Measurements from ENCODE around the gene COASY.
"Not testable (repeated sequence)": the region's sequence is repeated elsewhere in the genome, so short reads cannot be mapped to it uniquely, and the experiment has no call there.

The COASY gene

GRCh38 chr17:42552736-42553135 lies 9.2 kb upstream of the COASY start, which contains the start of gene HSD17B1:
TSS of gene HSD17B1 (plus strand) at chr17:42552923. CDS start at chr17:42552934, 11 bp downstream.
- DNase-seq (ENCODE audit: low read depth in 2 of 3, low spot score in 1 of 3): not testable (repeated sequence)

- no peak for DNase-seq (ENCODE audit: low read depth in 2 of 3, low spot score in 1 of 3)
Observed at GRCh38 chr17:42553161-42553818, 8.7 kb upstream of the COASY start.

- DNase-seq (ENCODE audit: low read depth in 2 of 3, low spot score in 1 of 3): no peak
Observed at GRCh38 chr17:42553866-42554249, 8.1 kb upstream of the COASY start.

GRCh38 chr17:42554250-42555121 lies 7.5 kb upstream of the COASY start:
- peak in 2 of 3 donors; percentile 52 to 76 for DNase-seq (ENCODE audit: low read depth in 2 of 3, low spot score in 1 of 3)

- DNase-seq (ENCODE audit: low read depth in 2 of 3, low spot score in 1 of 3): no peak
Observed at GRCh38 chr17:42555122-42555622, 6.8 kb upstream of the COASY start.

GRCh38 chr17:42555961-42556617 lies 5.9 kb upstream of the COASY start:
- not testable (repeated sequence) for DNase-seq (ENCODE audit: low read depth in 2 of 3, low spot score in 1 of 3)

- no peak for DNase-seq (ENCODE audit: low read depth in 2 of 3, low spot score in 1 of 3)
Observed at GRCh38 chr17:42559075-42559474, 2.9 kb upstream of the COASY start.

GRCh38 chr17:42560246-42560645 lies 1.7 kb upstream of the COASY start:
- no peak for DNase-seq (ENCODE audit: low read depth in 2 of 3, low spot score in 1 of 3)

- DNase-seq (ENCODE audit: low read depth in 2 of 3, low spot score in 1 of 3): no peak
Observed at GRCh38 chr17:42562388-42563142, 617 bp downstream of the COASY start.

- no peak for DNase-seq (ENCODE audit: low read depth in 2 of 3, low spot score in 1 of 3)
Observed at GRCh38 chr17:42563143-42563509, 1.2 kb downstream of the COASY start.

GRCh38 chr17:42563543-42563942 lies 1.6 kb downstream of the COASY start:
- no peak for DNase-seq (ENCODE audit: low read depth in 2 of 3, low spot score in 1 of 3)

- no peak for DNase-seq (ENCODE audit: low read depth in 2 of 3, low spot score in 1 of 3)
Observed at GRCh38 chr17:42563950-42564349, 2.0 kb downstream of the COASY start.

- no peak for DNase-seq (ENCODE audit: low read depth in 2 of 3, low spot score in 1 of 3)
Observed at GRCh38 chr17:42564815-42565522, 3.0 kb downstream of the COASY start.

GRCh38 chr17:42565523-42566214 lies 3.7 kb downstream of the COASY start:
- DNase-seq (ENCODE audit: low read depth in 2 of 3, low spot score in 1 of 3): no peak

GRCh38 chr17:42566215-42566882 lies 4.4 kb downstream of the COASY start:
- no peak for DNase-seq (ENCODE audit: low read depth in 2 of 3, low spot score in 1 of 3)

GRCh38 chr17:42566883-42567573 lies 5.1 kb downstream of the COASY start, which contains the start of gene MLX:
TSS of gene MLX (plus strand) at chr17:42567100. CDS start at chr17:42567125, 25 bp downstream.
- DNase-seq (ENCODE audit: low read depth in 2 of 3, low spot score in 1 of 3): peak; percentile 85 to 88 (median 85)

GRCh38 chr17:42568341-42569111 lies 6.6 kb downstream of the COASY start:
- no peak for DNase-seq (ENCODE audit: low read depth in 2 of 3, low spot score in 1 of 3)

Data from stimulated activated CD4-positive, alpha-beta T cell treated with anti-CD3 and anti-CD28 coated beads, Interleukin-12 subunit alpha, Interleukin-12 subunit beta, amount 100 ng/mL, for 48 hours (primary cell).